BJ (cell line): Measurements from ENCODE around the gene RPS6KA2. TPM values are rescaled to one million over a fixed set of nuclear protein-coding genes. Genes with fewer than 3 reads are reported as not detected.

ENCODE experiments used
- CTCF ChIA-PET: fragments of 350-600 bp; formaldehyde crosslinking; extraction: SDS; loops from one replicate; lab custom pipeline; 2021; ENCODE audit warnings: antibody characterized with exemption, inconsistent platforms; lab: Yijun Ruan, JAX
- POLR2A ChIA-PET: fragments of 300-600 bp; sonication (Branson Sonifier 250); formaldehyde crosslinking; extraction: SDS; loops from one replicate; lab custom pipeline; 2021; ENCODE audit warnings: antibody characterized with exemption; lab: Charles Lee
- DNase-seq: peaks from one replicate; pipeline ENCODE4 v3.0.0-alpha.2; 2011; ENCODE audit warnings: low read depth
- H3K27me3 ChIP-seq: 2 replicates; pipeline ENCODE4 v1.6.0; 2011; ENCODE audit warnings: low read length; ENCODE audit not compliant: control insufficient read depth, insufficient read depth
- H3K36me3 ChIP-seq: 2 replicates; pipeline ENCODE4 v1.5.1; 2011; ENCODE audit warnings: low read length; ENCODE audit not compliant: control insufficient read depth, insufficient read depth
- H3K4me3 ChIP-seq: 2 replicates; pipeline ENCODE4 v1.5.1; 2011; ENCODE audit warnings: low read depth, mild to moderate bottlenecking, control low read depth, low read length
- polyA plus RNA-seq: library from polyadenylated mRNA; depleted of rRNA; stranded (reverse); fragments of >200 nt; gene quantifications from 2 replicates; pipeline ENCODE4 v1.2.3, GENCODE V29; 2011
- TF ChIP-seq, protein P1 (sequence below): IDR thresholded peaks from 2 replicates; pipeline ENCODE4 v1.5.1; 2011; ENCODE audit warnings: low read depth, mild to moderate bottlenecking, control low read depth, inconsistent platforms, low read length, moderate library complexity; ENCODE audit not compliant: insufficient read depth

Gene RPS6KA2
- polyA plus RNA-seq, 1 experiment: 80.8 TPM

DNA sequence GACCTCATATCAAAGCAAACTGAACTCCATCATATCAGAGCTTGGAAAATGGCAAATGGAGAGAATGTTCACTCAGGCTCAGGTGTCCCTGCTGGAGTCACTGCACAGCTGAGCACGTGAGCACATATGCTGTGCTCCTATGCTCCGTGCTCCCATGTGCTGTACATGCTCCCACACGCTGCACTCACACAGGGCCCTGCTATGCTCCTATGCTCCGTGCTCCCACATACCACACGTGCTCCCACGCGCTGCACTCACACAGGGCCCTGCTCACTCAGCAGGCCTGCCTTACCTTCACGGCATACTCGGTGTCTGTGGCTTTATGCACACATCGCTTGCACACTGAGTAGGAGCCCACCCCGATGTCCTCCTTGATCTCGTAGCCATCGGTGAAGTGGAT is 178.6 kb downstream of the RPS6KA2 start:
- H3K36me3 ChIP-seq: peaks cover 8% of the 10 kb centered on the region
- H3K27me3 ChIP-seq: no peaks in the 10 kb centered on the region
- CTCF ChIA-PET: interaction anchor here (1.0 kb wide), 1 partner anchor 28 kb away, joined by 3 read pairs; no protein-coding TSS in a partner anchor
- TF ChIP-seq, protein P1, sequence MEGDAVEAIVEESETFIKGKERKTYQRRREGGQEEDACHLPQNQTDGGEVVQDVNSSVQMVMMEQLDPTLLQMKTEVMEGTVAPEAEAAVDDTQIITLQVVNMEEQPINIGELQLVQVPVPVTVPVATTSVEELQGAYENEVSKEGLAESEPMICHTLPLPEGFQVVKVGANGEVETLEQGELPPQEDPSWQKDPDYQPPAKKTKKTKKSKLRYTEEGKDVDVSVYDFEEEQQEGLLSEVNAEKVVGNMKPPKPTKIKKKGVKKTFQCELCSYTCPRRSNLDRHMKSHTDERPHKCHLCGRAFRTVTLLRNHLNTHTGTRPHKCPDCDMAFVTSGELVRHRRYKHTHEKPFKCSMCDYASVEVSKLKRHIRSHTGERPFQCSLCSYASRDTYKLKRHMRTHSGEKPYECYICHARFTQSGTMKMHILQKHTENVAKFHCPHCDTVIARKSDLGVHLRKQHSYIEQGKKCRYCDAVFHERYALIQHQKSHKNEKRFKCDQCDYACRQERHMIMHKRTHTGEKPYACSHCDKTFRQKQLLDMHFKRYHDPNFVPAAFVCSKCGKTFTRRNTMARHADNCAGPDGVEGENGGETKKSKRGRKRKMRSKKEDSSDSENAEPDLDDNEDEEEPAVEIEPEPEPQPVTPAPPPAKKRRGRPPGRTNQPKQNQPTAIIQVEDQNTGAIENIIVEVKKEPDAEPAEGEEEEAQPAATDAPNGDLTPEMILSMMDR: no peak
- POLR2A ChIA-PET: no interaction called here
- no peak for DNase-seq
- no peak overlapping the region for H3K4me3 ChIP-seq

DNA sequence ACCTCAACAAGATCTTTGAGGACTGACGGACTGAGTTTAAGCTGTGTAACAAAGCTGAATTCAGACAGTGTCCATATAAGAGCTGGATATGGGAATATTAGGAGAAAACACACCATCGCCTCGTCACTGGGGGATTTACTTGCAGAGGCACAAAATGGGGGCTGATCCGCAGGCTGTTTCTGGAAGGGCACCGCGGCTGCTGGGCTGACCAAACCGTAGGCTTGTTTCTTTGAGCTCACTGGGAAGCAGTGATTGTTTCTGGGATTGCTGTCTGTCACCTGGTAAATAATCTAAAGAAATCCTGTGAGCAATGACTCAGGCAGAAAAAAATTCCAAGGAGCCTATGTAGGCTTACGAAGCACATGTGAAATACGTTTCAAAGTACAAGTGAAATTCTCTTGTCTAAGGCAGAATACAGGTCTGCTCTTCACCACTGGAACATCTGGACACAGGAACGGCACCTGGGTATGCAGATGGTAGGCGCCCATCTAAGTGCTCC is 180.4 kb downstream of the RPS6KA2 start:
- H3K4me3 ChIP-seq: no peak overlapping the region
- DNase-seq: no peak
- ChIA-PET POLR2A (no interaction called here), CTCF (interaction anchor here (0.8 to 1.6 kb wide), 3 partner anchors 11 to 20 kb away, joined by 3 to 5 read pairs (median 3); no protein-coding TSS in a partner anchor)
- TF ChIP-seq, protein P1: no peak
- H3K36me3 ChIP-seq: peaks cover 9% of the 10 kb centered on the region
- H3K27me3 ChIP-seq: no peaks in the 10 kb centered on the region

DNA sequence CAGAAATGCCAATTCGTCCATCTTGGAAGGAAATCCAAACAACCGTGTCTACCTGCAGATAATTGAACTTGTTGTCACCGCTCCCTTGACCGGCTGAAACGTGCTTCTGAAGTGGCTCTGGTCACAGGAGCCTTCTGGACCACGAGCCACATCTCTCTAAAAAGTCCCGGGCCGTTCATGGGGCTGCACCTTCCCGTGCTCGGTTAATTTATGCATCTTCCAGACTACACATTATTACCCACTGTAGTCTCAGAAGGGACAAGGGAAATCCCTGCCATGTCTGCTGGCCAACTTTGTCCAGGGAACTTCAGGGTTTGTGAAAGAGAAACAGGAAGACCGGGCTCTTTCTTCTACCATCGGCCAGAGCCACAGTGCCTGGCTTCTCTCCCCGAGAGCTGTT is 180.9 kb downstream of the RPS6KA2 start:
- CTCF ChIA-PET: interaction anchor here (0.8 to 1.6 kb wide), 3 partner anchors 11 to 20 kb away, joined by 3 to 5 read pairs (median 3); no protein-coding TSS in a partner anchor
- no peak for DNase-seq

DNA sequence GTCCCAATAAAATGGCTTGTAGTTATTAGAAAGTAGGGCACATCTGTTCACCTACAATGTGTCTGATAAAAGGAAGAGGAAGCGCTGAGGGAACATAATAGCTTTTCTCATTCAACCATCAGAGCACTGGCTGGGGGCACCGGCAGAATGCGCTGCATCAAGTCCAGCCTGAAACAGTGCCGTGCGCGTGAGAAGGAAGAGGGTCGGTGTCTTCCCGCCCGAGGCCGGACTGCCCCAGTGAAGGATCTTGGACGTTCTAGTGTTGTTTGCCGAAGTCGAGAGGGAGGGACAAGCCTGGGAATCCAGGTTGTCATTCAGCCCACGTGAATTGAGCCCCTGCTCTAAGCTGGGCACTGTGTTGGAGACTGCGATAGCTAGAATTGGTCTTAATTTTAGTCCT is 182.6 kb downstream of the RPS6KA2 start:
- ChIA-PET CTCF (no interaction called here), POLR2A (no interaction called here)
- H3K27me3 ChIP-seq: no peaks in the 10 kb centered on the region
- TF ChIP-seq, protein P1: no peak
- no peak for DNase-seq
- H3K4me3 ChIP-seq: no peak overlapping the region
- peaks cover 7% of the 10 kb centered on the region for H3K36me3 ChIP-seq

More for the DNA sequence above, 180.9 kb downstream of the RPS6KA2 start:
- no peak overlapping the region for H3K4me3 ChIP-seq
- TF ChIP-seq, protein P1: no peak
- no peaks in the 10 kb centered on the region for H3K27me3 ChIP-seq
- POLR2A ChIA-PET: no interaction called here
- peaks cover 9% of the 10 kb centered on the region for H3K36me3 ChIP-seq

DNA sequence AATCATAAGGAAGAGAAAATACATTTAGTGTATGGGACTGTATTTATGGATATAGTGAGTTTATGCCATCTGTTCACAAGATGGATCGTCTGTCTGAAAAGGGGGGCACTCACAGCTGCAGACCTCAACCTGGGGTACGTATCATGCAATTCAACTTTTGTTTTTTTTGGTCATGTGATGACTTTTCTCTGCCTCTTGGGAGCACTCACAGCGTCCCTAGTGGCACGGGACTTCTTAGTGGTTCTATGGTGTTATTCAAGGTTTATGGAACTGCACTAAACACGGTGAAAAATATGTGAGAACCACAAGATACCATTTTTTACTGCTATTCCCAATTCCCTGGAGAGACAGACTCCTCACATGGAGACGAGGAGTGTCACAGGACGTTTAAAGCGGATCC is 183.9 kb downstream of the RPS6KA2 start:
- no peaks in the 10 kb centered on the region for H3K27me3 ChIP-seq
- CTCF ChIA-PET: no interaction called here
- POLR2A ChIA-PET: no interaction called here
- no peak for DNase-seq
- H3K36me3 ChIP-seq: peaks cover 3% of the 10 kb centered on the region
- no peak overlapping the region for H3K4me3 ChIP-seq
- TF ChIP-seq, protein P1: no peak; the same call in 1 of the 2 replicates
